ENCODE data around the gene RCCD1. TPM values are rescaled to one million over a fixed set of nuclear protein-coding genes. Genes with fewer than 3 reads are reported as not detected.

Gene RCCD1
- total and polyA plus RNA-seq, 9 of the 15 experiments (the other 6 are each of a cell fraction or from before 2014, with no cell fraction given) = 11.1 to 51.4 (median 24.7) TPM

DNA sequence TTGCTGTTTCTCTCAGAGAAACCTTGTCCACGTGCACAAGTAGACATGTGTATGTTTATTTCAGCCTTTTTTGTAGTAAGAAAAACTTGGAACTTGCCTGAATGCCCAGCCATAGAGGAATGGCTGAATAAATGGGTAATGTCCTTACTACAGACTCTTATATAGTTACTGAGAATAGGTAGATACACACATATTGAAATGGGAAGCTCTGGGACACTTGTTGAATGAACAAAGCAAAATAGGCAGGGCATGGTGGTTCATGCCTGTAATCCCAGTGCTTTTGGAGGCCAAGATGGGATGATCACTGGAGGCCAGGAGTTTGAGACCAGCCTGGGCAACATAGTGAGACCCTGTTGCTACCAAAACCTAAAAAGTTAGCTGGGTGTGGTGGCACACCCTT is 17.9 kb upstream of the RCCD1 start:
- Histone ChIP-seq H3K4me2 (ENCODE audit: insufficient read depth, low read length) (peak overlapping the region; percentile 93), H3K9me1 (ENCODE audit: control insufficient read depth, insufficient read depth, low read length) (no peaks in the 10 kb centered on the region), H3K4me1 (replicated peaks in 1 of 2; ENCODE audit: control insufficient read depth in 2 of 2, insufficient read depth in 2 of 2, low read length in 2 of 2) (peaks cover 31 to 46% of the 10 kb centered on the region in 2 experiments), H3K4me3 (peak overlapping the region; percentile 80; the same call in 1 of the 2 replicates), H3K36me3 (ENCODE audit: control insufficient read depth, insufficient read depth, low read length) (peaks cover 46% of the 10 kb centered on the region), H2AFZ (ENCODE audit: low read depth, low read length) (no peak overlapping the region), H3K27me3 (ENCODE audit: control insufficient read depth in 2 of 2, insufficient read depth in 2 of 2, low read length in 2 of 2) (no peaks in the 10 kb centered on the region), H3K9me3 (replicated peaks; ENCODE audit: control insufficient read depth, insufficient read depth, low read depth, low read length) (no peaks in the 10 kb centered on the region), H4K20me1 (replicated peaks; ENCODE audit: control insufficient read depth, insufficient read depth, low read length) (no peaks in the 10 kb centered on the region), H3K9ac (ENCODE audit: insufficient read depth in 1 of 2, low read depth in 2 of 2, low read length in 2 of 2) (peak overlapping the region; percentile 55 to 77; a peak in 3 of 4 replicates), H3K27ac (ENCODE audit: extremely low read depth, low read depth, low read length) (peak overlapping the region; percentile 19; the same call in 2 of the 3 replicates), H3K79me2 (ENCODE audit: control insufficient read depth, insufficient read depth, low read length) (peaks cover 27% of the 10 kb centered on the region)
- no peak for FAIRE-seq
- BruUV-seq (replicated peaks) = no TSS peak
- ATAC-seq = no peak
- ChIA-PET POLR2A (interaction anchor here (0.7 to 4.4 kb wide), 6 partner anchors 10 to 58 kb away, joined by 3 to 20 read pairs (median 10); partner anchors contain the start of genes PRC1 and RCCD1), CTCF (ENCODE audit: low intra/inter-chr PET ratio) (no interaction called here)
- intact Hi-C loops (cut with micrococcal nuclease) = loop anchor here (10.0 kb wide), 2 partner anchors 288 to 642 kb away; no protein-coding TSS in a partner anchor
- DNase-seq (ENCODE audit: extremely low read depth in 1 of 4, low spot score in 3 of 4) = no peak
- WGBS (ENCODE audit: insufficient coverage, low coverage, missing lambda C conversion rate) = 42% methylated on average over 1 of the region's 1 CpG
- in situ Hi-C loops (cut with MboI) = no loop called here
- peak; percentile 43; the same call in 1 of the 2 replicates for TF ChIP-seq ZNF121 (CRISPR knock-in tag; conservative IDR thresholded peaks at IDR 0.05)
- TF ChIP-seq, protein P1, sequence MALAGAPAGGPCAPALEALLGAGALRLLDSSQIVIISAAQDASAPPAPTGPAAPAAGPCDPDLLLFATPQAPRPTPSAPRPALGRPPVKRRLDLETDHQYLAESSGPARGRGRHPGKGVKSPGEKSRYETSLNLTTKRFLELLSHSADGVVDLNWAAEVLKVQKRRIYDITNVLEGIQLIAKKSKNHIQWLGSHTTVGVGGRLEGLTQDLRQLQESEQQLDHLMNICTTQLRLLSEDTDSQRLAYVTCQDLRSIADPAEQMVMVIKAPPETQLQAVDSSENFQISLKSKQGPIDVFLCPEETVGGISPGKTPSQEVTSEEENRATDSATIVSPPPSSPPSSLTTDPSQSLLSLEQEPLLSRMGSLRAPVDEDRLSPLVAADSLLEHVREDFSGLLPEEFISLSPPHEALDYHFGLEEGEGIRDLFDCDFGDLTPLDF (CRISPR knock-in tag; IDR thresholded peaks at IDR 0.05) = no peak

DNA sequence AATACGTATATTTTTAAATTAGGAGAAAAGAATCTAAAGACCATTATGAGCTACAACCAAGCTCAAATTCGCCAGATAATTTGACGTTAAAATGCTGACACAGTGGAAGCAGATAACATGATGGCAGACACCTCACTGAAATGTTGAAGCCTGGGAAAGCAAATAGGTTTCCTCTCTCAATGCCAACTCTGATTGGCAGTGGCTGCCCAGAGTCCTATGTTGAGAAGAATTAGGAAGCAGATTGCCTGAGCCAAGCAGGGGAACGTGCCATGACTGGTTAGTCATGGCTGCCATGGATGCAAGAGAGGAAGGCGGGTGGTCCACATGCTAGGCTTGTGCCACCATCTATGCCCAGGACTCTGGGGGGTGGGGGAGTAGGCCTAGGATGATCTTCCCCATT is 16.4 kb upstream of the RCCD1 start:
- no TSS peak for BruUV-seq (replicated peaks)
- 88% methylated on average over 5 of the region's 5 CpGs for WGBS (ENCODE audit: insufficient coverage, low coverage, missing lambda C conversion rate)
- peak; percentile 35; the same call in 1 of the 2 replicates for TF ChIP-seq ZNF316 (IDR thresholded peaks at IDR 0.05)
- TF ChIP-seq POLR3G (IDR thresholded peaks at IDR 0.05; ENCODE audit: extremely low read depth, insufficient read length, insufficient replicate concordance) = no peak

More for the DNA sequence above, 16.4 kb upstream of the RCCD1 start:
- Histone ChIP-seq H3K9ac (ENCODE audit: insufficient read depth in 1 of 2, low read depth in 2 of 2, low read length in 2 of 2) (peak overlapping the region in 1 of 2 experiments; percentile 37; a peak in 1 of 4 replicates), H4K20me1 (replicated peaks; ENCODE audit: control insufficient read depth, insufficient read depth, low read length) (no peaks in the 10 kb centered on the region), H3K79me2 (ENCODE audit: control insufficient read depth, insufficient read depth, low read length) (peaks cover 22% of the 10 kb centered on the region), H3K9me1 (ENCODE audit: control insufficient read depth, insufficient read depth, low read length) (no peaks in the 10 kb centered on the region), H3K27ac (ENCODE audit: extremely low read depth, low read depth, low read length) (no peak overlapping the region), H2AFZ (ENCODE audit: low read depth, low read length) (no peak overlapping the region), H3K4me2 (ENCODE audit: insufficient read depth, low read length) (no peak overlapping the region), H3K36me3 (ENCODE audit: control insufficient read depth, insufficient read depth, low read length) (peaks cover 61% of the 10 kb centered on the region), H3K27me3 (ENCODE audit: control insufficient read depth in 2 of 2, insufficient read depth in 2 of 2, low read length in 2 of 2) (no peaks in the 10 kb centered on the region), H3K4me3 (no peak overlapping the region), H3K9me3 (replicated peaks; ENCODE audit: control insufficient read depth, insufficient read depth, low read depth, low read length) (no peaks in the 10 kb centered on the region), H3K4me1 (replicated peaks in 1 of 2; ENCODE audit: control insufficient read depth in 2 of 2, insufficient read depth in 2 of 2, low read length in 2 of 2) (peaks cover 23 to 32% of the 10 kb centered on the region in 2 experiments)
- in situ Hi-C loops (cut with MboI) = no loop called here
- DNase-seq (ENCODE audit: extremely low read depth in 1 of 4, low spot score in 3 of 4) = no peak
- ATAC-seq = no peak
- POLR2A ChIA-PET = interaction anchor here (0.7 kb wide), 1 partner anchor 365 kb away, joined by 3 read pairs; no protein-coding TSS in a partner anchor
- CTCF ChIA-PET (ENCODE audit: low intra/inter-chr PET ratio) = no interaction called here
- intact Hi-C loops (cut with micrococcal nuclease) = loop anchor here (10.0 kb wide), 2 partner anchors 287 to 643 kb away; no protein-coding TSS in a partner anchor
- no peak for FAIRE-seq

All from K562 (cell line).